Brain microvascular endothelial cell (primary cell): ENCODE data around the gene TMEM125.

Source experiments
- DNase-seq: peaks from one replicate; pipeline ENCODE4 v3.0.0-alpha.2; 2020
- H3K27ac ChIP-seq: fragments of 250-450 bp; sonication (Bioruptor Pico); 2 replicates; pipeline ENCODE4 v1.5.1; 2020; ENCODE audit warnings: mild to moderate bottlenecking, moderate library complexity
- H3K27me3 ChIP-seq: fragments of 250-450 bp; sonication (Bioruptor Pico); replicated peaks from 2 replicates; pipeline ENCODE4 v1.5.1; 2020; ENCODE audit warnings: mild to moderate bottlenecking
- H3K36me3 ChIP-seq: fragments of 250-450 bp; sonication (Bioruptor Pico); replicated peaks from 2 replicates; pipeline ENCODE4 v1.5.1; 2020; ENCODE audit warnings: mild to moderate bottlenecking
- H3K4me3 ChIP-seq: 2 replicates; pipeline ENCODE4 v1.5.1; 2011; ENCODE audit warnings: low read depth, mild to moderate bottlenecking, control low read depth, low read length, moderate library complexity
- in situ Hi-C: cut with HindIII; loops from 2 replicates; pipeline ENCODE4 v1.10.0; 2017; ENCODE audit warnings: low sequenced_read_pairs, low pct_ligation_motif_present
- TF ChIP-seq, protein P1 (sequence below): IDR thresholded peaks from 2 replicates; pipeline ENCODE4 v1.5.1; 2011; ENCODE audit warnings: low read depth, mild to moderate bottlenecking, moderate library complexity, low read length, control low read depth, inconsistent platforms; ENCODE audit errors: missing control alignments

Gene TMEM125

DNA sequence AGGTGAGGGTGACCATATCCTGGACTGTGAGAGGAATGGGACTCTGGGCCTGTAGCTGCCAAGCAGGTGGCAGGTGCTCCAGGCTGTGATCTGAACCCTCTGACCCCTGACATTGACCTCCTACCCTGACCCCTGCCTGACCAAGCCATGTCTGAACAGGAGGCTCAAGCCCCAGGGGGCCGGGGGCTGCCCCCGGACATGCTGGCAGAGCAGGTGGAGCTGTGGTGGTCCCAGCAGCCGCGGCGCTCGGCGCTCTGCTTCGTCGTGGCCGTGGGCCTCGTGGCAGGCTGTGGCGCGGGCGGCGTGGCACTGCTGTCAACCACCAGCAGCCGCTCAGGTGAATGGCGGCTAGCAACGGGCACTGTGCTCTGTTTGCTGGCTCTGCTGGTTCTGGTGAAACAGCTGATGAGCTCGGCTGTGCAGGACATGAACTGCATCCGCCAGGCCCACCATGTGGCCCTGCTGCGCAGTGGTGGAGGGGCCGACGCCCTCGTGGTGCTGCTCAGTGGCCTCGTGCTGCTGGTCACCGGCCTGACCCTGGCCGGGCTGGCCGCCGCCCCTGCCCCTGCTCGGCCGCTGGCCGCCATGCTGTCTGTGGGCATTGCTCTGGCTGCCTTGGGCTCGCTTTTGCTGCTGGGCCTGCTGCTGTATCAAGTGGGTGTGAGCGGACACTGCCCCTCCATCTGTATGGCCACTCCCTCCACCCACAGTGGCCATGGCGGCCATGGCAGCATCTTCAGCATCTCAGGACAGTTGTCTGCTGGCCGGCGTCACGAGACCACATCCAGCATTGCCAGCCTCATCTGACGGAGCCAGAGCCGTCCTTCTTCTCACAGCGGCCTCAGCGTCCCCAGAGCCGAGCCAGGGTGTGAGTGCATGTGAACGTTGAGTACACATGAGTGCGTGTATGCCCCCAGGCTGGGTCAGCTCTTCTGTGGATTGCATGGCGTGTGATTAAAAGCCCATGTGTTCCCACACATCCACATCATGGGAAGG is 3.1 kb downstream of the TMEM125 start:
- TF ChIP-seq, protein P1, sequence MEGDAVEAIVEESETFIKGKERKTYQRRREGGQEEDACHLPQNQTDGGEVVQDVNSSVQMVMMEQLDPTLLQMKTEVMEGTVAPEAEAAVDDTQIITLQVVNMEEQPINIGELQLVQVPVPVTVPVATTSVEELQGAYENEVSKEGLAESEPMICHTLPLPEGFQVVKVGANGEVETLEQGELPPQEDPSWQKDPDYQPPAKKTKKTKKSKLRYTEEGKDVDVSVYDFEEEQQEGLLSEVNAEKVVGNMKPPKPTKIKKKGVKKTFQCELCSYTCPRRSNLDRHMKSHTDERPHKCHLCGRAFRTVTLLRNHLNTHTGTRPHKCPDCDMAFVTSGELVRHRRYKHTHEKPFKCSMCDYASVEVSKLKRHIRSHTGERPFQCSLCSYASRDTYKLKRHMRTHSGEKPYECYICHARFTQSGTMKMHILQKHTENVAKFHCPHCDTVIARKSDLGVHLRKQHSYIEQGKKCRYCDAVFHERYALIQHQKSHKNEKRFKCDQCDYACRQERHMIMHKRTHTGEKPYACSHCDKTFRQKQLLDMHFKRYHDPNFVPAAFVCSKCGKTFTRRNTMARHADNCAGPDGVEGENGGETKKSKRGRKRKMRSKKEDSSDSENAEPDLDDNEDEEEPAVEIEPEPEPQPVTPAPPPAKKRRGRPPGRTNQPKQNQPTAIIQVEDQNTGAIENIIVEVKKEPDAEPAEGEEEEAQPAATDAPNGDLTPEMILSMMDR, result no peak
- Histone ChIP-seq H3K4me3 (no peak overlapping the region), H3K27me3 (no peaks in the 10 kb centered on the region), H3K27ac (no peak overlapping the region), H3K36me3 (no peaks in the 10 kb centered on the region)
- DNase-seq, result no peak
- in situ Hi-C loops, result no loop called here

DNA sequence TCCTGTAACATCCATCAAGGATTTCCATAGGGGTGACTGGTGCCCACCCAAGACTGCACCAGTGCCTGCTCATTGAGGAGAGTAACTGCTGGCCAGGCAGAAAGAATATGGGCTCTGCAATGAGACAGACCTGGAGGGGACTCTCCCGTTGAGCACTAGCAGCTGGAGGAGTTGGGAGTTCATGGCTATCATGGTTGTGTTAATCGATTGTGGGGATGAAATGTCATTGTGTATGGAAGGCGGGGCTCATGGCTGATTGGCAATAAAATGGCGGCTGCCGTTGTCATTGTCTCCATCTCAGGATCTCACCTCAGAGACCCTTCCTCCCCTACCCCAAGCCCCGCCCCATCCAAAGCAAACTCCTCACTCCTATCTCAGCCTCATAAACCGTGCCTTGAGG is 3.9 kb downstream of the TMEM125 start:
- in situ Hi-C loops, result no loop called here
- DNase-seq, result no peak
- TF ChIP-seq, protein P1, result no peak
- no peak overlapping the region for H3K27ac ChIP-seq
- no peak overlapping the region for H3K4me3 ChIP-seq
- no peaks in the 10 kb centered on the region for H3K27me3 ChIP-seq
- no peaks in the 10 kb centered on the region for H3K36me3 ChIP-seq

DNA sequence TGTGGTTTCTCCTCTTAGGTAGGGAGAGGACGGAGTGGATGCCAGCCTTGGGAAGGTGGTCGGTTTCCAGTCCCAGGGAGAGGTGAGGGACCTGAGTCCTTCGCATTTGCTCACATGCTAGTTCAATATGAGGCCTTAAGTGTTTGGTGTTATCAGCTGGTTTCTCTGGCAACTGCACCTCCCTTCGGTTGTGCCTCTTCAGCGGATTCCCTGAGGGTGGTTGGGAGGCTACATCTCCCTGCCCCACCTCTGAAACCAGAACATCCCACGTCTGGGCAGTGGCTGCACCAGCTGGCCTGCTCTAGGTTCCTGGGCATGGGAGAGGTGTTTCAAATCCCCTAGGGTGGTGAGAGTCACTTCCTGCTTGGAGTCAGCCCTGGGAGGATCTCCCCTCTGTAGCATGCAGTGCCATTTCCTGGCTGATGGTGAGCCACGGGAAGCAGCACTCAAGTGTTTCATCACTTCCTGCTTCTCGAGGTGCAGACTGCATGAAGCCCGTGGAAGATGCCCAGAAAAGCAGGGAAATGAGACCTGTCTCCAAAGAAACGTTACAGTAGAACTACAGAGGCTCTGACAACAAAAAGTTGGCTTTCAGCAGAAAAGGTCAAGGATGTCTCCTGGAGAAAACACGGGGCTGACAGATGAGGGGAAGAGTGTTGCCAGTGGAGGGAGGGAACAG is 4.5 kb downstream of the TMEM125 start:
- H3K27ac ChIP-seq, result no peak overlapping the region
- in situ Hi-C loops, result no loop called here
- no peaks in the 10 kb centered on the region for H3K27me3 ChIP-seq
- no peak overlapping the region for H3K4me3 ChIP-seq
- no peaks in the 10 kb centered on the region for H3K36me3 ChIP-seq
- TF ChIP-seq, protein P1, result no peak
- peak; percentile 9 for DNase-seq

DNA sequence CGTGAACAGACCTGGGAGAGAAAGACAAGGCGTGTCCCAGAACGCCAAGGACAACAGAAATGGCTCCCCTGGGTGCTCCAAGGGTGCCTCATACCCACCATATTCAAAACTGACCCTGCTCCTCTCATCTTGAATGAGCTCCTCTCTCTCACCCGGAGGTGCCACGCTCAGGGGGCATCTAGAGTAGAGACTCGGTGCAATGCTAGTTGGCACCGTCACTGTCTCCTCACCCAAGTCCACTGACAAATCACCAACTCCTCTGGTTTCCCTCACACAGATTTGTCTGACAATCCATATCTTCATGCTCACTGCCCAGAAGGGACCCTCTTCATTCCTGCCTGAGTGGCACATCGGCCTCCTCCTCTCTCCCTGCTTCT is 5.0 kb downstream of the TMEM125 start:
- Histone ChIP-seq H3K4me3 (no peak overlapping the region), H3K27ac (no peak overlapping the region), H3K27me3 (no peaks in the 10 kb centered on the region), H3K36me3 (no peaks in the 10 kb centered on the region)
- in situ Hi-C loops, result no loop called here
- no peak for DNase-seq
- TF ChIP-seq, protein P1, result no peak

DNA sequence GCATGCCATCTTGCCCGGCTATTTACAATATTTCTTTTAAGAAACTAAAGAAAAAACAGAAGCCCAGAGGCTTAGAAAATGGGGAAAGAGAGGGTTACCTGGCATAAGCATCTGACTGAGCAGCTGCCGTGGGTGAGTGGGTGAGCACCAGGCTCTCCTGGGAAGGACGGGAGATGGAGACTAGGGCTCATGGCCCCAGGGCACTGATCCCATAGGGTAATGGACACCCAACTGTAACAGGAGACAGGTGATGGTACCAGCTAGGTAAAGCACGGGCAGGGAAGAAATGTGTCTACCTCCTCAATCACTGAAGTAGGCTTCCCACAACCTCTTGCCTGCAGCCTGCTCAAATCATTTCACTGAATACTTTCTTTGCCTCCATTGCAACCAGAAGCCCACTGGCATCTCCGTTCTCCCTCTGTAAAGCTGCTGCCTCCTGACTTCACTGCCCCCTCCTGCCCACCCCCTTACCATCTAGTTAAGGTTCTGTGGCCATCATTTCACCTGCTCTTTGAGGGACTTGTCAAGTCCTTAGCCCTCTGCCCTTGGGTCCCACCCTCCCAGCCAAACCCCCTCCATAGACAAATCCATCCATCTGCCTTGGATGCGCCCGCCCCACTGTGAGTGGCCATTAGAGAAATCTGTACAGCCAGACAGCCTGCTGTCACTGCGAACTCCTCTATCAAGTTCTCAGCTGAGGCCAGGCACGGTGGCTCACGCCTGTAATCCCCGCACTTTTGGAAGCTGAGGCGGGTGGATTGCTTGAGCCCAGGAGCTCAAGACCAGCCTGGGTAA is 6.2 kb downstream of the TMEM125 start:
- no peak overlapping the region for H3K4me3 ChIP-seq
- in situ Hi-C loops, result no loop called here
- H3K27me3 ChIP-seq, result no peaks in the 10 kb centered on the region
- no peak overlapping the region for H3K27ac ChIP-seq
- no peaks in the 10 kb centered on the region for H3K36me3 ChIP-seq
- no peak for DNase-seq
- TF ChIP-seq, protein P1, result no peak
